Islet precursor cell (in vitro differentiated cells): ENCODE measurements around the gene GPSM1.
"Not testable (repeated sequence)": the region's sequence is repeated elsewhere in the genome, so short reads cannot be mapped to it uniquely, and the experiment has no call there.

Source experiments
- DNase-seq: peaks from one replicate; pipeline ENCODE4 v3.0.0-alpha.2; 2018

Gene GPSM1

DNA sequence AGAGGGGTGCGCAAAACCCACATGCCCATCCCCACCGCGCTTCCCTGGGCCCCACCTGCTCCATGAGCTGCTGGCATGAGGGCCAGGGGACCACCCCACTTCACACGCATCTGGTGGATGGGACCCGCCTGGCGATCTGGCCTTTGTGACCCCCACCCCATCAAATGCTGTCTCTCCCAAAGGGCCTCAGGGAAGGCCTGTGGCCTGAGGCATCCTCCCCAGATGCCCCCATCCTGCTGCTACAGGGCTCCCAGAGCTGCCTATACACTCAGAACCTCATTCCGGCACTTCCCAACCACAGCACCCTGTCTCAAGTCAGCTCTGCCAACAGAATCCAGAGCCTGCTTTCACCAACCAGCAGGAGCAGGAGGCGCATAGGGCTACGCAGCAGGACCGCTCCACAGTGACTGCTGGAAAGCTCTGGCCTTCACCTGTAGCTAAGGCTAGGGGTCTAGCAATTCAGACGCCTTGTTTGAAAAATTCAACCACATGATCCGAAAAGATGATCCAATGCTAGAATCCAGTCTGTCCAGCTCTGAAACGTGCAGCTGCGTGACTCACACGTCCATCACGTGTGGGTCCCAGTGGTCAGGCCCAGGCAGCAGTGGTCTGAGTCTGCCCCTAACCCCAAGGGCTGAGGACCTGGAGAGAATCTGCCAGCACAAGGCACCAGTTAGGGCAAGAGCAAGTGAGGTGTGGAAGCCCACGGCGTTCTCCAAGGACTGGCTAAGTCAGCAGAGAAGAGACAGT lies 74.0 kb downstream of the GPSM1 start:
- no peak for DNase-seq

DNA sequence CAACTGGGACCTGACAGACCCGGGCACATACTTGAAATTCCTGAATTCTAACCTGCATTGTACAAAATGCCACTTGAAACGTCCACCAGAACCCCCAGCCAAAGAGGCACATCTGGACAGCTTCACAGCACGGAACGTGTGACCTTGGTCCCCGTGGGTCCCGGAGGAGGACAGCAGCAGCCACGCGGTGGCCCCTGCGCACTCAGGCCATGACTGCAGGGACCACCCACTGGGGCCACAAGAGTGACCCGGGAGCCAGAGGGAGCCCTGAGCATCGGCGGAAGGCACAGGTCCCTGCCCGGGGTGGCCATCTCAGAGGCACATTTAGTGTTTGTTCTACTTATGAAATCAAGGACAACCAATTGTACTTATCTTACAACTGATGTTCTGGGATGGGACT lies 74.7 kb downstream of the GPSM1 start:
- DNase-seq = no peak

DNA sequence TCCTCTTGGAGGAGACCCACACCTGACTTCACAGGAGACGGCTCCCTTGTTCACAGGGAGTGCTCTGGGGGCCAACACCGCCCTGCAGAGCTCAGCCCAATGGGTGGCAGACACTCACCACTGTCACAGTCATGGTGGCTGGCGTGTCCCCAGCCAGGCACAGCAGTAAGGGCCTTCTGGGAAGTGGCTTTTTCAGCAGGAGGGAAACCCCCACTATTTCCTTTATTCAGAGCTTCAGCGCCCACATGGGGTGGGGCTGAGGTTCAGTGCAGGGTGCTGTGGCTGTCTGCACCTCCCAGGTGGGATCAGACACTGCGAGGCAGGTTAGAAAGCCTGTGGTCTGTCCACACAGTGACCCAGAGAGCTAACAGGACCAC lies 76.2 kb downstream of the GPSM1 start:
- DNase-seq = no peak

DNA sequence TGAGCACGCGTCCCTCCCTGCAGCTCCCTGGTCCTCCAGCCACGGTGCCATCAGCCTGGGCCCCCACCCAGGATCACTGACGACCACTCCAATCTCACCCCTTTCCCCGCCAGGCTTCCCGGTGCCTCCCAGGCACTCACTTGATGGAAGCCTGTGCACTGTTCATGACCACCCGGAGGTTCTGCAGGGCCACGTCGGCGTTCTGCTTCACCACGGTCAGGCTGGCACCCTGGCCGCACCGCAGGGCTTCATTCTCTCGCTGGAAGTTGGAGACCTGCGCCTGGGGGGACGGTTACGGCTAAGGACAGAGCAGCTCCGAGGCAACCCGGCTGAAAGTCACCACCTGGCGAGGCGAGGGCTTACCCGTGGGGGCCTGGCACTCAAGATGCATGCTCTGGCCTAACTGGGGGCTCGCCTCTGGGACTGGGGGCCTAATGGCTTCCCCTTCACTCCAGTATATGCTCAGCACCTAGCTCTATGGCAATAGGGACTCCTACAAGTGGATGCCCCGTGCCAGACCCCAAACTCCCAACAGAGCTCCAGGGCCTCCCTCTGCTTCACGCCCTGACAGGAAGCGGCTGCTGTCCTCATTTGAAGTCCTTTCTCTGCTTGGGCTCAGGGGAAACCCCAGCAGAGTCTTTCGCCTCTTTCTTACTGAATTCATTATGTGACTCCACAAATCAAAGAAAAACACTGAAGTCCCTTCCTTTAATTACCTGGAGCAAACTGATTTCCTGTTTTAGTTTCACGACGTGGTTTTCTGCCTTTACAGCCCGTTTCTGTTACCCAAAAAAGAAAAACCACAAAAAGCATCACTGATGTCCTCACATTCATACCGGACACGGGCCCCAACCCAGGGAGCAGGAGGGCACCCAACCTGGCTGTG lies 76.8 kb downstream of the GPSM1 start:
- no peak for DNase-seq

DNA sequence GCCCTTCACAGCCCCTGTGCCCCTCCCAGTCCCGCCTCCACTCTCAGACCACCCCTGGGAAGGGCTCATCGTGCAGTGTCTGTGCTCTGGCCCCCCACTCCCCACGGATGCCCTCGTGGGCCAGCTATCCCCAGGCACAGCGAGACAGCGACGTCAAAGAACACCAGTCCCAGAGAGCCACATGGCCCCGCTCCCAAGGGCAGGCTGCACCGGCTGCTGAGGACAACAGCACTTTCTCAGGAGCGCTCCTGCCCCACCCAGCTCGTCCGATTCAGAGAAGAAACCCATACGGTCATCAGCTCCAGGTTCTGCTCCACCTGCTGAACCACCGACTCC lies 77.4 kb downstream of the GPSM1 start:
- DNase-seq = no peak

DNA sequence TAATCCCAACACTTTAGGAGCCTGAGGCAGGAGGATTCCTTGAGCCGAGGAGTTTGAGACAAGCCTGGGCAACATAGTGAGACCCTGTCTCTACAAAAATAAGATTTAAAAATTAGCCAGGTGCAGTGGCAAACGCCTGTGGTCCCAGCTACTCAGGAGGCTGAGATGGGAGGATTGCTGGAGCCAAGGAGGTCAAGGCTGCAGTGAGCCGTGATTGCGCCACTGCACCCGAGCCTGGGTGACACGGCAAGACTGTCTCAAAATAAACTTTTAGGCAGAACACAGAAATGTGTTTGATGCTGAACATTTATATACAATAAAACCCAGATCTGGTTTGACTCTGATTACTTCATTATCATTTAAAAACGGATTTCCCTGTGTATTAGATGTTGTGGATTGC lies 78.1 kb downstream of the GPSM1 start:
- no peak for DNase-seq

DNA sequence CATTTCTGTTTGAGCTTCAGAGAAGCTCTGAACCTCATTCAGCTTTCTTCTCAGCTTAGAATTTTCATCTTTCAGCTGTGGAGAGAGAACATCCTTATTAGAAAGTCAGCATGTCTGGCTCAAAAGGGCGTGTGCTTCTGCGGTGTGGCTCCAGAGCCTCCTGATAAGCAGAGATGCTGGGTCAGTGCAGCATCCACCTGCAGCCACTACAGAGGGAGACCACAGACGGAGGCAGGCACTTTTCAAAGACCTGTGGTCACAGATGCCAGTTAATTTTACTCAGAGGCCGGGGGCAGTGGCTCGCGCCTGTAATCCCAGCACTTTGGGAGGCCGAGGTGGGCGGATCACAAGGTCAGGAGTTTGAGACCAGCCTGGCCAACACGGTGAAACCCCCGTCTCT lies 78.6 kb downstream of the GPSM1 start:
- DNase-seq = not testable (repeated sequence)

DNA sequence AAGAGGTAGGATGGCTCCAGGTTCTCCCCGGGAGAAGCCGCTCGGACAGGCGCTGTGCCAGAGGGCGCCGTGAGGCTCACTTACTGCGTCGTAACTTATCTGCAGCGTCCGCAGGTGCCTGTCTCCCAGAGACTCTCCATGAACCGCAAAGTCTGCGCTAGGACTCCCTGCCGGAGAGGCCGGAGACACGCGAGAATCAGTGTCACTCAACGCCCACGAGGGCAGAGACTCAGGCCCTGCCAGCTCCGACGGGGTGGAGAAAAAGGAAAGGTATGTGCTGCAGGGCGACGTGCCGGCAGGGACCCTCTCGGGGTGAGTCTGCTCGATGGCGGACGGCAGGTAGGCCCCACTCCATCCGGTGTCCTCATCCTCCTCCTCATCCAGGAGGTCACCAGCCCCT lies 79.7 kb downstream of the GPSM1 start:
- DNase-seq = not testable (repeated sequence)

DNA sequence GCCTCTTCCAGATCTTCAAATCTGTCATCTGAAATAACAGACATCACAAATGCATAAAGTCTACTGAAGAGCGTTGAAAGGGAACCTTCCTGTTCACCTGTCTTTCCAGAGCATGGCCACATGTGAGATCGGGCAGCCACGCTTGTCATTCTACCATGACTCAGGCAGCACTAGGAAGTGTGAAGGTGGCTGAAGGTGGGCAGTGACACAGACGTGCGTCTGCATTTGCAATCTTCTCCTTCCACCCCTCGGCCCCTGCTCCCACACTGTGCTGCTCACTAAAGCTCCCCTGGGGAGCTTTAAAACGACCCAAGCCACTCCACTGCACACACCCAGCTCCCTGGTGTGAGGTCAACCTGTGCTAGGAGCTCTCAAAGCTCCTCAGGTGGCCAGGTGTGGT lies 80.6 kb downstream of the GPSM1 start:
- DNase-seq = no peak
